ENCODE measurements around the gene GPR55.
"Not testable (repeated sequence)": the region's sequence is repeated elsewhere in the genome, so short reads cannot be mapped to it uniquely, and the experiment has no call there.

The GPR55 gene

GRCh38 chr2:230950874-230951339, 25.9 kb upstream of the GPR55 start:
- no peak for DNase-seq

- DNase-seq: no peak
These were observed 25.2 kb upstream of the GPR55 start for GRCh38 chr2:230949966-230950873.

GRCh38 chr2:230947908-230948365, 22.9 kb upstream of the GPR55 start:
- DNase-seq: no peak

GRCh38 chr2:230947235-230947576, 22.2 kb upstream of the GPR55 start:
- no peak for DNase-seq

GRCh38 chr2:230946429-230947234, 21.6 kb upstream of the GPR55 start:
- DNase-seq: no peak

- no peak for DNase-seq
These were observed 19.8 kb upstream of the GPR55 start for GRCh38 chr2:230944757-230945372.

GRCh38 chr2:230944123-230944653, 19.1 kb upstream of the GPR55 start:
- DNase-seq: no peak

- DNase-seq: no peak
These were observed 18.2 kb upstream of the GPR55 start for GRCh38 chr2:230942920-230943896.

- no peak for DNase-seq
These were observed 17.3 kb upstream of the GPR55 start for GRCh38 chr2:230942371-230942770.

- DNase-seq: no peak
These were observed 16.4 kb upstream of the GPR55 start for GRCh38 chr2:230941202-230942180.

GRCh38 chr2:230940471-230940815, 15.4 kb upstream of the GPR55 start:
- no peak for DNase-seq

GRCh38 chr2:230939691-230940470, 14.8 kb upstream of the GPR55 start:
- no peak for DNase-seq

- no peak for DNase-seq
These were observed 14.1 kb upstream of the GPR55 start for GRCh38 chr2:230939066-230939591.

GRCh38 chr2:230938516-230939065, 13.5 kb upstream of the GPR55 start:
- DNase-seq: no peak

GRCh38 chr2:230938098-230938497, 13.1 kb upstream of the GPR55 start:
- no peak for DNase-seq

- no peak for DNase-seq
These were observed 12.3 kb upstream of the GPR55 start for GRCh38 chr2:230937362-230937761.

- DNase-seq: not testable (repeated sequence)
These were observed 11.2 kb upstream of the GPR55 start for GRCh38 chr2:230936243-230936642.

GRCh38 chr2:230935130-230935430, 10.0 kb upstream of the GPR55 start:
- DNase-seq: no peak
